Measurements from ENCODE around the gene ARFIP2.

Gene ARFIP2

DNA sequence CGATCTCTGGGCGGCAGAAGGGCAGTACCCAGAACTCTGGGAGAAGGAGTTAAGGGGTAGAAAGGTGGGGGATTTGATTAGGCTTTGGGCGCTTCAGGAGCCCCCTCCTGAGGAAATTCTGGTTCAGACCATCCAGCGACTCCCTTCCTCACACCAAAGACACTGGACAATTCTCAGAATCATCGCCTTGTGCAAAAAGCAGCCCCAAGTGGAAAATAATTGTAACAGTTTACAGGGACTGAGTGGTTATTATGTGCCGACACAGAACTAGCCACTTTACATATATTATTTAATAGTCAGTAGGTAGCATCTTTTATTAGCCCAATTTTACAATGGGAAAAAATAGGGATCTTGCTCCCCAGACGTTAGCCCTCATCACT lies 6.7 kb downstream of the ARFIP2 start:
- H3K4me3 ChIP-seq (ENCODE audit: low read depth, low read length) = no peak overlapping the region
- DNase-seq (ENCODE audit: low read depth) = no peak
- TF ChIP-seq CTCF (IDR thresholded peaks at IDR 0.05; ENCODE audit: low read depth, low read length, missing control alignments) = no peak

DNA sequence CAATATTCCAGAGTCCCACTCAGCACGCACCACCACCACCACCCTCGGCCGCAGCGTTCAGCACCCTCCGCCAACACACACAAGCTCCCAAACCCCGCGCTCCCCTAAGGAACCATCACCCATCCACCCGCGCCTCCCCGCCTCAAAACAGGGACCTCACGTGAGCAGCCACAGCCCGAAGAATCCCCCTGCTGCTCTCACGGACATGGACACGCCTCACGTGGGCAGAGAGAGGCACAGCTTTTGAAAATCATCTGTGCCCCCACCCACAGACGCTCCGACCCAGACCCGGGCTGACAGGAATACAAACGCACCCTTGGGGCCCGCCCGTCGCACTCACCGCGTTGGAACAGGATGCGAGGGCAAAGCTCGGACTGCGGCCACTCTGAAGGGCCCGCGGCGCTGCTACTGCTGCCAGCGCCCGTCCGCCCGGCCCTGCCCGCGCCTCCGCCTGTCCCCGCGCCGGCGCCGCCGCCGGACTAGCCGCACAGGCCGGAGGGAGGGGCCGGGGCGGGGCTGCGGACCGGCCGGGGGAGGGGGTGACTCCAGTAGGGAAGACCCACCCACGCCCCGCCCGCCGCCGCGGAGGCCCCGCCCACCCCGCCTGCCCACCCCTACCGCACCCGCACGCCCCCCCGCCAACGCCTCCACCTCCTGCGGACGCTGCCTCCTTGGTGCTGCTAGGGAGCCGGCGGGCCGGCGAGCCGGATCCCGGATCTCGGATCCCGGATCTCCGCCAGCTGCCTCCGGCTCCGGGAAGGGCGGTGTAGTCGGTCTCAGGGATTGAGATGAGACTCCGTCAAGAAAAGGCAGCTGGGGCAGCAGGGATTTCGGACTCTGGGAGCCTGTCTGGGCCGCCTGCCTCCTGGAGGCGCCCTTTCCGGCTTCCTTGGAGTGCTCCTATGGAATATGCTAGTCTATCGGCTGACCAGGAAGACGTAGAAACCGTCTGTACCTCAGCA lies 7.4 kb downstream of the ARFIP2 start, which contains the start of gene TRIM3:
TRIM3 (minus strand) TSS at position 491 of the 962 bp plus-strand sequence. CDS start 8,246 bp downstream, outside the sequence.
- no peak for TF ChIP-seq CTCF (IDR thresholded peaks at IDR 0.05; ENCODE audit: low read depth, low read length, missing control alignments)
- H3K4me3 ChIP-seq (ENCODE audit: low read depth, low read length) = peak within 1 kb of the TSS; percentile 57
- no peak for DNase-seq (ENCODE audit: low read depth)

DNA sequence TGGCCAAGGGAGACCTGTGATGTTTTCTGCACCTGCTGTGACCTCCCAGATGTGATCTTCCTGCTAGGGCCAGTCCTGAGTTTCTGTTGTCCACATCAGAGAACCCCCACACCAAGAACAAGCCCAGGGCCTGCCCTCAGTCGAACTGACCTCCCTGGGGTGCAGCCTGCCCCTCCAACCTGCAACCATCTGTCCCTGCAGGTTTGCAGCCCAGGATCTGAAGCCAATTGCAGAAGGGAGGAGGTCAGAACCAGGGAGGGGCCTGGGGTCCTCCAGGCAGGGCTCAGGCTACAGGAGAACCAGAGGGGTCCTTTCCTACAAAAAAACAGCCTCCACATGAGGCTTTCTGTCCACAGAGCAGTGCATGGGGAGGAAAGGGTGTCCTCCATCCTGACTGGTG lies 8.2 kb downstream of the ARFIP2 start:
- TF ChIP-seq CTCF (IDR thresholded peaks at IDR 0.05; ENCODE audit: low read depth, low read length, missing control alignments) = no peak
- DNase-seq (ENCODE audit: low read depth) = no peak
- peak overlapping the region; percentile 57; the same call in 1 of the 2 replicates for H3K4me3 ChIP-seq (ENCODE audit: low read depth, low read length)

DNA sequence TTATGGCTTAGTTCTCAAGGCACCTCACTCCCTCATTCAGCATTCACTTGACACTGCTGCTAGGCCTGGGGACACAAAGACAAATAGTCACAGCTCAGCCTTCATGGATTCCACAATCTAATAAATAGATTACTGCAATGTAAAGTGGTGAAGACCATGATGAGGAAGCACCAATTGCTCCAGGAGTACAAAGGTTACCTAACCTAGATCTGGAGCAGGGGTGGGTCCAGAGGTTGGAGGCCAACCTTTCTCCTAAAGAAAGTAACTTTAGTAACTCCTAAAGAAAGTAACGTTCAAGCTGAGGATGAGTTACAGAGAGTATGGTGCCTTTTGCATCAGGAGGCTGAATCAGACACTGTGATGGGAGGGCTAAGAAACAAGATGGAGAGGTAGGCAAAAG lies 11.5 kb downstream of the ARFIP2 start:
- no peak overlapping the region for H3K4me3 ChIP-seq (ENCODE audit: low read depth, low read length)
- DNase-seq (ENCODE audit: low read depth) = no peak
- no peak for TF ChIP-seq CTCF (IDR thresholded peaks at IDR 0.05; ENCODE audit: low read depth, low read length, missing control alignments)

- TF ChIP-seq CTCF (IDR thresholded peaks at IDR 0.05; ENCODE audit: low read depth, low read length, missing control alignments) = no peak
- DNase-seq (ENCODE audit: low read depth) = no peak
- no peak overlapping the region for H3K4me3 ChIP-seq (ENCODE audit: low read depth, low read length)
Observed at GRCh38 chr11:6468712-6469495, 12.2 kb downstream of the ARFIP2 start.

- no peak overlapping the region for H3K4me3 ChIP-seq (ENCODE audit: low read depth, low read length)
- no peak for TF ChIP-seq CTCF (IDR thresholded peaks at IDR 0.05; ENCODE audit: low read depth, low read length, missing control alignments)
- no peak for DNase-seq (ENCODE audit: low read depth)
Observed at GRCh38 chr11:6459099-6459450, 22.1 kb downstream of the ARFIP2 start.
